COLO668 (cell line): ENCODE results near the gene ERN1.

Source experiments
- DNase-seq: peaks from one replicate; lab custom pipeline; 2025; ENCODE audit not compliant: unreplicated experiment; lab: John Stamatoyannopoulos, UW

Gene ERN1

DNA sequence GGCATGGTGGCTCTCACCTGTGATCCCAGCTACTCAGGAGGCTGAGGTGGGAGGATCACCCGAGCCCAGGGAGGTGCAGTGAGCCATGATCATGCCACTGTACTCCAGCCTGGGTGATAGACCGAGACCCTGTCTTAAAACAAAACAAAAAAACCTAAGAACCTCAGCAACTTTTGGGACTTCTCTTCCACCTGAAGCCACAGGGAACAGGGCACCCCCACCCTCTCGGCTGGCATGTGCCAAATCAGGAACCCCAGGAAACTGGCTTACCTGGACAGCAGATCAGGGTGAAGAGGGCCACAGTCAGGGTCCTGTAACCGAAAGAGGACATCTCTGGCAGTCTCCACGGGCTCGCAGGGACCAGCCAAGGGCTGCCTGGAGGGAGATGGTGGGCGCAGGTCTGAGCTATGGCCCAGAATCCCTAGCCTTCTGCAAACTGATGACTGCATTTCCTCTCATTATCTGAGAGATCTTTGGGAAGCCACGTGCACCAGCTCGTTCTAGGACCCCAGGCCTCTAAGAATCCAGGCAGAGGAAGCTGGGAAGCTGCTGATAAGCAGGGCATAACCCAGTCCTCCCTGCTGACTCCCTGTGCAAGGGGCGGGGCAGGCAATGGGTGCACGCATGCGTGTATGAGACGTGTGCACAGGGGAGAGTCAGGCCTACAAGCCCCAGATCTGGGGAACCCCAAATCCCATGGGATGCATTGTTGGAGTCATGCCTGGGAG lies 123.4 kb downstream of the ERN1 start:
- no peak for DNase-seq

DNA sequence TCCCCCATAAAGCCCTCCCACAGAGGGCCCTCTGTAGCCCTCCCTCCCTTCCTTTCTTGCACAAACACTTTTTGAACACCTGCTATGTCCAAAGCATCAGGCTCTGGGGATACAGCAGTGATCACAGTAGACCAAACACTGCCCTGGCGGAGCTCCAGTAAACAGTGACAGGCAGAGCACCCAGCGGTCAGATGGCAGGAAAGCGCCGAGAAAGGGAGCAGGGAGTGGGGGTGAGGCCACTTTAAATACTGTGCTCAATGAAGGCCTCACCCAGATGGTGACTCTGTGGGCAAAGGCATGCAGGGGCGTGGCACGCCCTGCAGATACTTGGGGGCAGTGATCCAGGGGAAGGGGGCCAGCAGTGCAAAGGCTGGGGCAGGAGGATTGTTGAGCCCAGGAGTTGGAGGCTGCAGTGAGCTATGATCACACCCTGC lies 124.2 kb downstream of the ERN1 start:
- DNase-seq = peak; percentile 17

DNA sequence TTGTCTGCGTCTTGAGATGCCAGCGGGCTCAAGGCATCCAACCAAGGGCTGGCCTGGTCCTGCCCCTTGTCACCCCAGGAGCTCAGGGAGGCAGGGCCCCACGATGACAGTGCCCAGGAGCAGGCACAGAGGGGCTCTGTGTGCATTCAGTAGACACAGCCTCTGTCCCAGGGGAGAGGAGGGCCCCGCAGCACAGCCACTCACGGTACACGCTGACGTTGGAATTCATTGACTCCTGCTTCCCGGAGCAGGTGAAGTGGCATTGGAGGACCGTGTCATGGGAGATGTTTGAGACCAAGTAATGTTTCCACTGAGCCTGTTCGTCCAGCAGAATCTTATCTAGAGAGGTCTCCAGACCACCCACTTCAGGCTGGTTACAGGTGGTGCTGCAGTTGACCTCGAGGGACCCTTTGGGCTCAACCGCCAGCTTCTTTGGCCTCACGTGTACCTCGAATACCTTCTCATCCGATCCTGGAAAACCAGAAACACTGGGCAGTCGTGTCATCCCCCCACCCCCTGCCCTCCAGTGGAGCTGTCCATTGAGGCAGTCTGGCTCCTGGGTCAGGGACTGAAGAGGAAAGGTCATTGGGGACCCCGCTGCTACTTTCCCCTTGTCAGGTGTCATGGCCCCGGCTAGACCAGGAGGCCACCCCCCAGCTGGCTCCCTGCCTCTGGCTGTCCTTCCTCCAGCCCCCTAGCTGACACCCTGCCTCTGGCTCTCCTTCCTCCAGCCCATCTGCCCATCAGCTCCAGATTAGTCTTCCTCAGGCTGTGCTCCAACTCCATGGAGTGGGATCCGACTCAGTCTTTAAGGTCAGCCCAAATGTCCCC lies 124.8 kb downstream of the ERN1 start:
- no peak for DNase-seq

- DNase-seq = no peak
Observed at GRCh38 chr17:64004218-64004770, 125.7 kb downstream of the ERN1 start.

DNA sequence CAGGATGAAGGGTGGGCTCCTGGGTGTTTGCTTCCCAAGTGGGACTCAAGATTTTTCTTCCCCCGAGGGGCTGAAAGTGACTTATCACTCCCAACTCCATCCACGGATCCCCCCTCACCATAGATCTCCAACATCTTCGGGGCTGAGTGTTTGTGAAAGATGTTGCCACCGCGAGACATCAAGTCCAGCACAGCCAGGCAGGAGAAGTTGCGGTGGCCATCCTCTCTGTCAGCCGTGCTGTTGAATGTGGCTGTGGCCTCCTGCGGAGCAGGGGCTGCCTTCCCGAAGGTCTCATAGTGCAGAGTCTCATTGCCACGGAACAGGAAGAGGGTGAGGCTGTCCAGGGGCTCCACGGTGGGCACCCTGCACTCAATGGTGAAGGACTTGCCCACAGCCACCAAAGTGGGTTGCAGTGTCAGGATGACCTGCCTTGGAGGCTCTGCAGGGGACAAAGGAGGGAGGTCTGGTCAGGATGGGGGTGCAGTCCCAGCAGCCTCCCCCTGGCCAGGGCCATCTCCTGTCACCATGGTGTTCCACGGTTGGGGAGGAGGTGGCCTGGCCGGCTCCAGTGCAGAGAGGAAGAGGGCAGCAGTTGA lies 126.3 kb downstream of the ERN1 start:
- no peak for DNase-seq

GRCh38 chr17:64002658-64003525 lies 127.1 kb downstream of the ERN1 start:
- no peak for DNase-seq

- DNase-seq = no peak
Observed at GRCh38 chr17:64001763-64002529, 128.0 kb downstream of the ERN1 start.

DNA sequence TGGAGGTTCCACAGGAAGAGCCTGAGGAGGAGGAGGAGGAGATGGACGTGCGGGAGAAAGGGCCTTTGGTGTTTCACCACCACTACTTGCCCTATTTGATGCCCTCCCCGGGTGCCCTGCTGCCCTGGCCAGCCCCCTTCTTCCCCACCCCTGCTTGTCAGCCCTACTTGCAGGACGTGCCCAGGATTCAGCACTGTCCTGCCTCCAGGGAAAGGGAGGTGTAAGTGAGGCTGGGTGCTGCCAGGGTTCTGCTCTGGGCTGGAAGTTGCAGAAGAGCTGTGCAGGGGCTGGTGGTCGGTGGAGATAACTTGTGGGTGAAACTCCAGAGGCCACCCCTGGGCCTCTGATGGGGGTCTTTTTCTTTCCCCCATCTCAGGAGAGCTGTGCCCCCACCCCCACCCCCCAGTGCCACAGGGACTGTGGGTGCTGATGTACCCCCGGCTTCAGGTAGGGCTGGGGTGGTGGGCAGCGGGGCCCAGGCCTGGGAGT lies 128.8 kb downstream of the ERN1 start:
- no peak for DNase-seq

DNA sequence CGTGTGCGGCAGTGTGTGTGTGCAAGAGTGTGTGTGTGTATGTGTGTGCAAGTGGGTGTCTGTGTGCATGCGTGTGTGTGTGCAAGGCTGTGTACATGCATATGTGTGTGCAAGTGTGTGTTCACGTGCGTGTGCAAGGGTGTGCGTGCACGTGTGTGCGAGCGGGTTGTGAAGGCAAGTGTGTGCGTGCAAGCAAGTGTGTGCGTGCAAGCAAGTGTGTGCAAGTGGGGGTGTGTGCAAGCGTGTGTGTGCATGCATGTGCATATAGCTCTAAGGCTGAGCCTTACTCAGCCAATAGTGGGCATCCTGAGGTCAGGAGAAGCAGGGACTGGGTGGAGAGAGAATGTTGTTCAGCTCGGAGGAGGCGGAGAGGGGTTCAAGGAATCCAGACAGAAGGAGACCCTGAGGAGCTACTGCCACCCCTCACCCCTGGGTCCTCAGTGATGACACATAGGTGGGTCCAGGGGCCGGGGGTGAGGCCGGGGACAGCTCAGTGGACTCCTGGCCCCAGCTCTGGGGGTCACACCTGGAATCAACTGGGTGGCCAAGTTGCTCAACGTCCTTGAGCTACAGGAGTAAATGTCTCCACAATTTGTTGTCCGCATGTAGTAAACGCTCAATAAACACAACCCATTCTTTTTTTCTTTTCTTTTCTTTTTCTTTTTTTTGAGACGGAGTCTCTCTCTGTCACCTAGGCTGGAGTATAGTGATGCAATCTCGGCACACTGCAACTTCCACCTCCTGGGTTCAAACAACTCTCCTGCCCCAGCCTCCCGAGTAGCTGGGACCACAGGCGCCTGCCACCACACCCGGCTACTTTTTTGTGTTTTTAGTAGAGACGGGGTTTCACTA lies 130.0 kb downstream of the ERN1 start:
- no peak for DNase-seq

DNA sequence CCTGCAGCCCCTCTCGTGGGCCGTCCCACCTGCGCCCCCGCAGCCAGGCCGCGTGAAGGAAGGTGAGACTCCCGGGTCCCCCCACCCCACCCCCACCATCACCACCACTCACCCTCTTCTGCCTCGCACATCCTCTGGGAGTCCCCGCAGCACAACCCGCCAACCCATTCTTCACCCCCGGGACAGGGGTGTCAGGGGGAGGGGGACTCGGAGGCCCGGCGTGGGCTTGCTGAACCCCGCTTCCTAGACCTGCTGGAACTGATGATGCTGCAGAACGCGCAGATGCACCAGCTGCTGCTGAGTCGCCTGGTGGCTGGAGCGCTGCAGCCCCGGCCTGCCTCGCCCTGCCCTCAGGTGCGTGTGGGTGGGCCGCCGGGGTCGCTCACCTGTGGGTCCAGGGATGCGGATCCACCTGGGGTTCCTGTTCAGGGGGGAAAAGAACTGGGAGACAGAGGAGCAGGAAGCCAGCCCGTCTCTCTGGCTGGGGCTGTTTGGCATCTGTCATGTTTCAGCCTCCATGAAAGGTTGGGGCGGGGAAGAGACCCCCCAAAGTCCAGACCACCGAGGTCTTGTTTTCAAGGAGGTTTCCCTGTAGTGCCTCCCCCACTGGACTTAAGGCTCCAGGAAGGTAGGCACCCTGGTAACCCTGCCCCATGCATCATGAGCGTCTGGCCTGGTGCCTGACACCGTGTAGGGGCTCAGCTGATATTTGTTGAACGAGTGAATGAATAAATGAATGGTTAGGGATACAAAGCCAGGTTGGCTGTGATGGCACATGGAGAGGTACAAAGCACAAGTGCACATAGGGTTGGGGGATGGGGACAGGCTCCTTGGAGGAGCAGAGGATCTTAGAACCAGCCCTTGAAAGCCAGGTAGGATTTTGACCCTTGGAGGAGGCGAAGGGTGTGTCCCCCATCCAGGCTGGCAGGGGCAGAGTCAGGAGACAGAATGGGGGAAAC lies 130.9 kb downstream of the ERN1 start:
- no peak for DNase-seq

- DNase-seq = peak; percentile 47
Observed at GRCh38 chr17:63998050-63998720, 131.8 kb downstream of the ERN1 start, which contains the start of gene PRR29. Gene PRR29, plus strand, starts transcription at chr17:63998351. Its CDS starts 14 bp downstream, at chr17:63998365.

- no peak for DNase-seq
Observed at GRCh38 chr17:63997341-63998048, 132.4 kb downstream of the ERN1 start.

- no peak for DNase-seq
Observed at GRCh38 chr17:63996430-63997182, 133.3 kb downstream of the ERN1 start.

GRCh38 chr17:63995626-63996025 lies 134.3 kb downstream of the ERN1 start:
- no peak for DNase-seq

GRCh38 chr17:63993368-63993985 lies 136.5 kb downstream of the ERN1 start:
- DNase-seq = no peak
